ENCODE data around the gene PTEN.
A peak's percentile ranks its signal among the peaks of the same experiment; 100 is the strongest.

PTEN gene

GRCh38 chr10:87942884-87943527, 79.6 kb downstream of the PTEN start:
- peaks cover 13% of the 10 kb centered on the region for H3K36me3 ChIP-seq (ENCODE audit: control insufficient read depth, insufficient read depth, low read length)
- no peak overlapping the region for H3K27ac ChIP-seq (ENCODE audit: low read depth, low read length)
- no peak overlapping the region for H3K9ac ChIP-seq (ENCODE audit: low read length)
- peaks cover 16% of the 10 kb centered on the region for H3K4me1 ChIP-seq (ENCODE audit: control insufficient read depth, insufficient read depth, low read length)
- no peaks in the 10 kb centered on the region for H3K27me3 ChIP-seq (ENCODE audit: control insufficient read depth, insufficient read depth, low read length)
- no peak overlapping the region for H3K4me3 ChIP-seq (ENCODE audit: low read depth, low read length)
- no peaks in the 10 kb centered on the region for H3K9me3 ChIP-seq (ENCODE audit: control insufficient read depth, insufficient read depth, low read depth, low read length)

DNA sequence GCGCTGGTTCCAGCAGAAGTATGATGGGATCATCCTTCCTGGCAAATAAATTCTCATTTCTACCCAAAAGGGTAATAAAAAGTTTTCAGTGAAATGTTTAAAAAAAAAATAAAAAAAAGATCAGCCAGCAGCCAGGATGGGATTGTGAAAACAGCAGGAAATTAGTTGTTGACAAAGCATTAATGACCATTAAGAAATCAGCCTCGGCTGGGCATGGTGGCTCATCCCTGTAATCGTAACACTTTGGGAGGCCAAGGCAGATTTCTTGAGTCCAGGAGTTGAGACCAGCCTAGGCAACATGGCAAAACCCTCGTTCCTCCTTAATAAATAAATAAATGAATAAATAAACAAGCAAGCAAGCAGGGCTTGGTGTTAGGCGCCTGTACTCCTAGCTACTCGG, 82.6 kb downstream of the PTEN start:
- Histone ChIP-seq H3K36me3 (ENCODE audit: control insufficient read depth, insufficient read depth, low read length) (peaks cover 9% of the 10 kb centered on the region; the same call in 1 of the 2 replicates), H3K9me3 (ENCODE audit: control insufficient read depth, insufficient read depth, low read depth, low read length) (no peaks in the 10 kb centered on the region), H3K27me3 (ENCODE audit: control insufficient read depth, insufficient read depth, low read length) (no peaks in the 10 kb centered on the region), H3K4me3 (ENCODE audit: low read depth, low read length) (no peak overlapping the region), H3K4me1 (ENCODE audit: control insufficient read depth, insufficient read depth, low read length) (peaks cover 8% of the 10 kb centered on the region; the same call in 1 of the 2 replicates), H3K27ac (ENCODE audit: low read depth, low read length) (no peak overlapping the region), H3K9ac (ENCODE audit: low read length) (no peak overlapping the region)

DNA sequence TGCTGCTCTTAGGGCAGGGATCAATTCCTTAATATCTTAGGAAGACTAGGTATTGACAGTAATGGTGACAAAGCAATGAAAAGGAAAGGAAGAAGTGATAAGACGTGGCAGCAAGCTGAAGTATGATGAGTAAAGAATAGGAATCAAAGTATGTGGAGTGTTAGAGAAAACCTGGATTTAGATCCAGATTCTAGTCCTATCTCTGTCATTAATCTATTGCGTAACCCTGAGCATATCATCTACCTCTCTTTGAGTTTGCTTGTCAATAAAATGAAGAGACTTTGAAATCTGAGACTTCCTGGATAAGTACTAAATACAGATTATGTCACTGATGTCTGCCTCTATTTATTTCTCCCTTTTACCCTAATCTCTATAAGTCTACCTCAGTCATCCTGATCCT, 89.2 kb downstream of the PTEN start:
- peaks cover 4% of the 10 kb centered on the region; the same call in 1 of the 2 replicates for H3K4me1 ChIP-seq (ENCODE audit: control insufficient read depth, insufficient read depth, low read length)
- H3K27me3 ChIP-seq (ENCODE audit: control insufficient read depth, insufficient read depth, low read length), result no peaks in the 10 kb centered on the region
- H3K27ac ChIP-seq (ENCODE audit: low read depth, low read length), result no peak overlapping the region
- H3K36me3 ChIP-seq (ENCODE audit: control insufficient read depth, insufficient read depth, low read length), result peaks cover 25% of the 10 kb centered on the region
- H3K9me3 ChIP-seq (ENCODE audit: control insufficient read depth, insufficient read depth, low read depth, low read length), result no peaks in the 10 kb centered on the region
- H3K4me3 ChIP-seq (ENCODE audit: low read depth, low read length), result no peak overlapping the region
- no peak overlapping the region for H3K9ac ChIP-seq (ENCODE audit: low read length)

DNA sequence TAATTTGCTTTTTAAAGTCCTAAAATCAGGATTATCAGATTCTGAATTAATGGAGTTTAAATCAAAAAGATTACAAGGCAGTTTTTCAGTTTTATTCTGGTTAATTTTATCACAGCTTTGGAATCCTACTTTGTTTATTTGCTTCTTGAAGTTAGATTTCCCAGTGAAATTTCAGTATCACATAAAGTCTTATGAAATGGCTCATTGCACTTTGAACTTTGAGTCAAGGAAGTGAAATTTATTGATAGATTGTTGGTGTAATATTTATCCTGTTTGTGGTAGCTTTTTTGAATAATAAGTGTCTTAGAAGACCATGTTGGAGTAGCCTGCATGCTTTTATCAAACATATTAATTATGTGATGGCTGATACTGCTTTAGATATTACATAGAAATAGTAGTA, 92.6 kb downstream of the PTEN start:
- Histone ChIP-seq H3K27ac (ENCODE audit: low read depth, low read length) (no peak overlapping the region), H3K36me3 (ENCODE audit: control insufficient read depth, insufficient read depth, low read length) (peaks cover 46% of the 10 kb centered on the region), H3K4me1 (ENCODE audit: control insufficient read depth, insufficient read depth, low read length) (no peaks in the 10 kb centered on the region), H3K4me3 (ENCODE audit: low read depth, low read length) (no peak overlapping the region), H3K27me3 (ENCODE audit: control insufficient read depth, insufficient read depth, low read length) (no peaks in the 10 kb centered on the region), H3K9me3 (ENCODE audit: control insufficient read depth, insufficient read depth, low read depth, low read length) (no peaks in the 10 kb centered on the region), H3K9ac (ENCODE audit: low read length) (no peak overlapping the region)

DNA sequence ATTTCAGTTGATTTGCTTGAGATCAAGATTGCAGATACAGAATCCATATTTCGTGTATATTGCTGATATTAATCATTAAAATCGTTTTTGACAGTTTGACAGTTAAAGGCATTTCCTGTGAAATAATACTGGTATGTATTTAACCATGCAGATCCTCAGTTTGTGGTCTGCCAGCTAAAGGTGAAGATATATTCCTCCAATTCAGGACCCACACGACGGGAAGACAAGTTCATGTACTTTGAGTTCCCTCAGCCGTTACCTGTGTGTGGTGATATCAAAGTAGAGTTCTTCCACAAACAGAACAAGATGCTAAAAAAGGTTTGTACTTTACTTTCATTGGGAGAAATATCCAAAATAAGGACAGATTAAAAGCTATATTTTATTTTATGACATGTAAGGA, 94.3 kb downstream of the PTEN start:
- H3K9ac ChIP-seq (ENCODE audit: low read length), result no peak overlapping the region
- H3K36me3 ChIP-seq (ENCODE audit: control insufficient read depth, insufficient read depth, low read length), result peaks cover 46% of the 10 kb centered on the region

DNA sequence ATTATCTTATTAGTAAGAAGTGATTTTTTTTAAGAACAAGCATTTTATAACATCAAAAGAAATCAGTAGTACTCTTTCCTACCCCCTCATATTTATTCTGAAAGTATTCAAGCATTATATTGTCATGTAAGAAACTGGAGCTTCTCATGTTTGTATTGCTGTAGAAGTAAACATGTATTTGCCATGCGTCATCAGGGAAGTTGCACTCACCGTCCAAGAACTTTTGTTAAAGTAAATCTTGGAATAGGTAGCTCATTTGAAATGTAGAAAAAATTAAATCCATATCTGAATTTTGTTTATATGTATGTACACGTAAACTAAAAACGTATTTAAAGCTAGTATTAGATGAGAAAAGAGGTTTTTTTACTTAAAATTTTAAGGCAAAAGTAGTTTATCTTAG, 96.8 kb downstream of the PTEN start:
- H3K4me1 ChIP-seq (ENCODE audit: control insufficient read depth, insufficient read depth, low read length), result no peaks in the 10 kb centered on the region
- H3K9ac ChIP-seq (ENCODE audit: low read length), result no peak overlapping the region
- no peak overlapping the region for H3K27ac ChIP-seq (ENCODE audit: low read depth, low read length)
- no peaks in the 10 kb centered on the region for H3K9me3 ChIP-seq (ENCODE audit: control insufficient read depth, insufficient read depth, low read depth, low read length)
- H3K27me3 ChIP-seq (ENCODE audit: control insufficient read depth, insufficient read depth, low read length), result no peaks in the 10 kb centered on the region
- H3K36me3 ChIP-seq (ENCODE audit: control insufficient read depth, insufficient read depth, low read length), result peaks cover 49% of the 10 kb centered on the region
- no peak overlapping the region for H3K4me3 ChIP-seq (ENCODE audit: low read depth, low read length)

More for the DNA sequence above, 94.3 kb downstream of the PTEN start:
- no peaks in the 10 kb centered on the region for H3K9me3 ChIP-seq (ENCODE audit: control insufficient read depth, insufficient read depth, low read depth, low read length)
- H3K4me3 ChIP-seq (ENCODE audit: low read depth, low read length), result no peak overlapping the region
- no peaks in the 10 kb centered on the region for H3K4me1 ChIP-seq (ENCODE audit: control insufficient read depth, insufficient read depth, low read length)
- no peak overlapping the region for H3K27ac ChIP-seq (ENCODE audit: low read depth, low read length)
- H3K27me3 ChIP-seq (ENCODE audit: control insufficient read depth, insufficient read depth, low read length), result no peaks in the 10 kb centered on the region

DNA sequence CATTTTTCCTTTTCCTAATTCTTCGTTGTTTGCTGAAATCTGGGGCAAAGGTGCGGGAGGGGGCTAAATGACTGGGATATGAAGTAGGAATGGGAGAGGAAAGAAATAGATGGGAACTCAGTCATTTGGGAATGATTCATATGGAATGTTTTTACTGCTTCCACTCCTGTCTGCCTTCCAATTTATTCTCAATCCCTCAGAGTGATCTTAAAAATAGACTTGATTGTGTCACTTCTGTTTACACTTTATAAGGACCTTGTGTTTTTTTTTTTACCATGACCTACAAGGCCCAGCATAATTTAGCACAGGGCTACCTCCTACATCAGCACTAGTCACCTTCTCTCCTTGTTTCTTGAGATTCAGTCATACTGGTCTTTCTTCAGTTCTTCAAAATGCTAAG, 97.9 kb downstream of the PTEN start:
- no peaks in the 10 kb centered on the region for H3K9me3 ChIP-seq (ENCODE audit: control insufficient read depth, insufficient read depth, low read depth, low read length)
- H3K4me1 ChIP-seq (ENCODE audit: control insufficient read depth, insufficient read depth, low read length), result no peaks in the 10 kb centered on the region
- no peak overlapping the region for H3K9ac ChIP-seq (ENCODE audit: low read length)
- H3K27me3 ChIP-seq (ENCODE audit: control insufficient read depth, insufficient read depth, low read length), result no peaks in the 10 kb centered on the region
- H3K27ac ChIP-seq (ENCODE audit: low read depth, low read length), result no peak overlapping the region
- no peak overlapping the region for H3K4me3 ChIP-seq (ENCODE audit: low read depth, low read length)
- peaks cover 45% of the 10 kb centered on the region for H3K36me3 ChIP-seq (ENCODE audit: control insufficient read depth, insufficient read depth, low read length)

DNA sequence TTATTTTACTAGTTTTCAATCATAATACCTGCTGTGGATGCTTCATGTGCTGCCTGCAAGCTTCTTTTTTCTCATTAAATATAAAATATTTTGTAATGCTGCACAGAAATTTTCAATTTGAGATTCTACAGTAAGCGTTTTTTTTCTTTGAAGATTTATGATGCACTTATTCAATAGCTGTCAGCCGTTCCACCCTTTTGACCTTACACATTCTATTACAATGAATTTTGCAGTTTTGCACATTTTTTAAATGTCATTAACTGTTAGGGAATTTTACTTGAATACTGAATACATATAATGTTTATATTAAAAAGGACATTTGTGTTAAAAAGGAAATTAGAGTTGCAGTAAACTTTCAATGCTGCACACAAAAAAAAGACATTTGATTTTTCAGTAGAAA, 103.0 kb downstream of the PTEN start:
- Histone ChIP-seq H3K27ac (ENCODE audit: low read depth, low read length) (no peak overlapping the region), H3K9ac (ENCODE audit: low read length) (no peak overlapping the region), H3K4me3 (ENCODE audit: low read depth, low read length) (no peak overlapping the region), H3K4me1 (ENCODE audit: control insufficient read depth, insufficient read depth, low read length) (peaks cover 5% of the 10 kb centered on the region; the same call in 1 of the 2 replicates), H3K36me3 (ENCODE audit: control insufficient read depth, insufficient read depth, low read length) (peaks cover 18% of the 10 kb centered on the region), H3K27me3 (ENCODE audit: control insufficient read depth, insufficient read depth, low read length) (no peaks in the 10 kb centered on the region), H3K9me3 (ENCODE audit: control insufficient read depth, insufficient read depth, low read depth, low read length) (no peaks in the 10 kb centered on the region)

DNA sequence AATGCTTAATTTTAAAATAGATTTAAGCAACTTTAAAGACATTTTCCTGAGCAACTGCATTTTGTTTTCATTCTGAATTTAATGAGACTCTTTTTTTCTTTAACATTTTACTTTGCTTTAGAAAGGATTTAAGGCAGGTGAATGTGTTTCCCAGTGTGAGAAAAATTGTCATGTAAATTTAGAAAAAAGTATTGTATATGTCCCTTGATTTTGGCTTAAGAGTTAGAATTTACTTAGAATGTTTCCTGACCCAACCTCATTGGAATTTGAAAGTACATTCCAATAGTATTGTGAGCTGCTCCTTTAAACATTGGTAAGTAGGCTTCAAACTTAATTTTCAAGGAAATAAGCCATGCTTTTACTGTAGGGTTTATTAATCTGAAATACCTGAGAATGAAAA, 110.2 kb downstream of the PTEN start:
- Histone ChIP-seq H3K27ac (ENCODE audit: low read depth, low read length) (peak overlapping the region; percentile 92), H3K36me3 (ENCODE audit: control insufficient read depth, insufficient read depth, low read length) (no peaks in the 10 kb centered on the region), H3K4me3 (ENCODE audit: low read depth, low read length) (peak overlapping the region; percentile 7), H3K27me3 (ENCODE audit: control insufficient read depth, insufficient read depth, low read length) (no peaks in the 10 kb centered on the region), H3K9me3 (ENCODE audit: control insufficient read depth, insufficient read depth, low read depth, low read length) (no peaks in the 10 kb centered on the region; the same call in 1 of the 2 replicates), H3K4me1 (ENCODE audit: control insufficient read depth, insufficient read depth, low read length) (peaks cover 54% of the 10 kb centered on the region), H3K9ac (ENCODE audit: low read length) (no peak overlapping the region)

DNA sequence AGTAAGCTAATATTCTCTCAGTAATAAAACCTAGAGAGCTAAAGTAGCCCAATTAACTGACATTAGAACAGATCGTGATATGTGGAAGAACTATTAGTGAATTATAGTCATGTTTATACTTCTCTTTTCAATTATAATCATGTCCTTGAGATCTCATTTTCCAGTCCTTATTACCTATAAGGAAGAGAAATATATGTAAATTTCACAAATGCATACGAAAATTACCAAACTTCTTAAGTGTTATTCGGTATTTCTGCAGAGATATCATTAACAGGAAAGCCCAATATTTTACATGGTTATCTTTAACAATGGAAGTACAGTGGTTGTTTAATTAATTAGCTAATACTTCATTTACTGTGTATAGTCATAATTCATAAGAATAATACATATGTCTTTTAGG, 110.7 kb downstream of the PTEN start:
- Histone ChIP-seq H3K36me3 (ENCODE audit: control insufficient read depth, insufficient read depth, low read length) (no peaks in the 10 kb centered on the region), H3K9me3 (ENCODE audit: control insufficient read depth, insufficient read depth, low read depth, low read length) (no peaks in the 10 kb centered on the region; the same call in 1 of the 2 replicates), H3K4me3 (ENCODE audit: low read depth, low read length) (peak overlapping the region; percentile 7), H3K4me1 (ENCODE audit: control insufficient read depth, insufficient read depth, low read length) (peaks cover 54% of the 10 kb centered on the region), H3K9ac (ENCODE audit: low read length) (peak overlapping the region; percentile 37), H3K27me3 (ENCODE audit: control insufficient read depth, insufficient read depth, low read length) (no peaks in the 10 kb centered on the region), H3K27ac (ENCODE audit: low read depth, low read length) (peak overlapping the region; percentile 92)

DNA sequence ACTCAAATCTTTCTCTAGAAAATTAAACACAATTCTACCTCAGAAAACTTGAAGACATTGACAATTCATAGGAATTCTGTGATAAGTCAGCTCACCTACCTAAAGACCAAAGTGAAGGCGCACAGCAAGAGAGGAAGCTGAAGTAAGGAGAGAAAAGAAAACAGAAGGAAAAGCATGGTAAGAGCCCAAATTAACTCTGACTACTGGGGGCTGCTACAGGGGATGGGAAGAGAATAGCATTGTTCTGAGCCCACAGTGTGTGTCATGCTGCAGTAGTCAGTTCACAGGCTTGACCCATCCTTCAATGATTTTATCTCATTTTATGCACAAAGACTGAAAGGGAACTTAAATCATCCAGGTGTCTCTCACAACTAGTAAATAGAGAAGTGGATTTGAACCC, 111.3 kb downstream of the PTEN start:
- Histone ChIP-seq H3K27ac (ENCODE audit: low read depth, low read length) (peak overlapping the region; percentile 92), H3K36me3 (ENCODE audit: control insufficient read depth, insufficient read depth, low read length) (no peaks in the 10 kb centered on the region), H3K4me1 (ENCODE audit: control insufficient read depth, insufficient read depth, low read length) (peaks cover 54% of the 10 kb centered on the region), H3K9ac (ENCODE audit: low read length) (no peak overlapping the region), H3K4me3 (ENCODE audit: low read depth, low read length) (no peak overlapping the region), H3K27me3 (ENCODE audit: control insufficient read depth, insufficient read depth, low read length) (no peaks in the 10 kb centered on the region), H3K9me3 (ENCODE audit: control insufficient read depth, insufficient read depth, low read depth, low read length) (no peaks in the 10 kb centered on the region; the same call in 1 of the 2 replicates)
